ENCODE measurements around the gene RNF44.
A peak's percentile ranks its signal among the peaks of the same experiment; 100 is the strongest.

Gene RNF44

DNA sequence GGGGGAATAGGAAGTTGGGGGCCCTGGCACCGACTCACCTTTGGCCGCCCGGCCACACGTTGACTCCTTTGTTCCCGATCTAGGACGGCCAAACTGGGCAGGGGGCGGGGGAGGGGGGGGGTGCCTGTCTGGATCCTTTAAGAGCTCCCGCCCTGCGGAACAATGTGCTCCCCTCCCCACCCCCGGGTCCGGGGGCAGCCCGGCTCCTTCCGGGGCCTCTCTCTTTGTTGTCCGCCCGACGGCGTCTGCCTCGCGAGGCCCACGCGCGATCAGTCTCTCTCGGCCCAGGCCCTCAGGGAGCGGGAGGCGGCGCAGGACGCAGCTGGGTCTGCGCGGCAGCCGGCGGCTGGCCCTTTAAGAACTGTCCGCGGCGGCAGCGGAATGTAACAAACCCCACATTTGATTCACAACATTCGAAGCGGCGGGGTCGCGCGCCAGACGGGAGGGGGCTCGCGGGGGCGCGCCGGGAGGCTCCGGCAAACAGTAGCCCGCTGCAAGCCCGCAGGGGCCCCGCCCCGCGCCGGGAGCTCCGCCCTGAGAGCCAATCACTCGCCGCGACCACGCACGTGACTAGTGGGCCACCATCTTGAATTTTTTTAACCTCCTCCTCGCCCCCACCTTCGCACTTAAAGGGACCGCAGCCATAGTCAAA lies at the start of gene RNF44:
TSS of gene RNF44 (minus strand) at position 501 of the 652 bp plus-strand sequence. CDS start 4,930 bp downstream, outside the sequence.
- peak; percentile 53 for FAIRE-seq

DNA sequence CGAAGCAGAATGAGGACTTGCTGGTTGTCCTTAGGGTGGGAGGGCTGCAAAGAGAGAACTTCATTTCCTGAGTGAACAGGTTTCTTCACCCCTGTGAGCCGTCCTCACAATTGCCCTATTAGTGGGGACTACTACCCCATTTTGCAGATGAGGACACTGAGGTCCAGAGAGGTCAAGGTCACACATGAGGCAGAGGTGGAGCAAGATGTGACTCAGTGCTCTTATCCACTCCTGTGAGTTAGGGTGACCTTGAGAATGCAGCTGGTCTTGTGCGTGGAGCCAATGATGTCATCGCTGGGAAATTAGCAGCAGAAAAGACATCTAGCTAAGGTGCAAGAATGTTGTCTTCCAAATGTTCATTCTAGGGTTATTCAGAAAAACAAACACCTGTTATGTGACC lies 45.9 kb upstream of the RNF44 start:
- FAIRE-seq, result no peak

DNA sequence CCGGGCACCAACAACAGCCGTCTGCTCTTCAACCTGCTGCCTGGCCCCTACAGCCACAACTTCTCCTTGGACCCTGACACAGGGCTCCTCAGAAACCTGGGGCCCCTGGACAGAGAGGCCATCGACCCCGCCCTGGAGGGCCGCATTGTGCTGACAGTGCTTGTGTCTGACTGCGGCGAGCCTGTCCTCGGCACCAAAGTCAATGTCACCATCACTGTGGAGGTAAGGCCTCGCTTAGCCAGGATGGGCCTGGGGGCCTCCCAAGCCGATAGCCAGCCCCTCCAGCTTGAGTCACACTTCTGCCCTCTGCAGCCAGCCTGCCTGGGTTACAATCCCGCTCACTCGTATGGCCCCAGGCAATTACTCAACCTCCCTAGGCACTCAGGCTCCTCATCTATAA lies 44.2 kb upstream of the RNF44 start:
- no peak for FAIRE-seq

DNA sequence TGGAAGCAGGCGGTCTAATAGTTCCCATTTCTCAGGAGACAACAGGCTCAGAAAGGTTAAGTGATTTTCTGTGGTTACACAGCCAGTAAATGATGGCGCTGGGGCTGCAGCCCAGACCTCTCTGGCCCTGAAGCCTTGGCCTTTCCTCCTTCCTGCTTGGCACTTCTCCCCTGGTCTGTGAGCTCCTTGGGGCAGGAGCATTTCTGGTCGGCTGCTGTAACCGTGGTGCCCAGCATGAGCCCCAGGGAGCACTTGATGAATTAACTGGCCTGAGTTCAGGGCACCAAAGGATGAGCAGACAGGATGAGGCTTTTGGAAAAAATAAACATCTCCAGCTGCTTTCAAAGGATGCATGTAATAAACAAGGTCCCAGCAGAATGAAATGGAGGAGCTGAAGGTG lies 42.1 kb upstream of the RNF44 start:
- no peak for FAIRE-seq

DNA sequence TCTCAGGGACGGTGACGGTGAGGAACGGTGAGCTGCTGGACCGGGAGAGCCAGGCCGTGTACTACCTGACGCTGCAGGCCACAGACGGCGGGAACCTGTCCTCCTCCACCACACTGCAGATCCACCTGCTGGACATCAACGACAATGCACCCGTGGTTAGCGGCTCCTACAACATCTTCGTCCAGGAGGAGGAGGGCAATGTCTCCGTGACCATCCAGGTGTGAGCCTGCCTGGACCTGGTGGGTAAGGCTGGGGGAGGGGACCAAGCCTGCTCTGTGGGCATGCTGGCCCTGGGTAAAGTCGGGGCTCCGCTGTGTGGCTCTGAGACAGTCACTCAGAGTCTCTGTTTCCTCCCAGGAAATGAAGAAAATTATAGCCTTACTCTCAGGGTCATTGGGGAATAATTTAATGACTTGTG lies 41.2 kb upstream of the RNF44 start:
- peak; percentile 82 for FAIRE-seq

DNA sequence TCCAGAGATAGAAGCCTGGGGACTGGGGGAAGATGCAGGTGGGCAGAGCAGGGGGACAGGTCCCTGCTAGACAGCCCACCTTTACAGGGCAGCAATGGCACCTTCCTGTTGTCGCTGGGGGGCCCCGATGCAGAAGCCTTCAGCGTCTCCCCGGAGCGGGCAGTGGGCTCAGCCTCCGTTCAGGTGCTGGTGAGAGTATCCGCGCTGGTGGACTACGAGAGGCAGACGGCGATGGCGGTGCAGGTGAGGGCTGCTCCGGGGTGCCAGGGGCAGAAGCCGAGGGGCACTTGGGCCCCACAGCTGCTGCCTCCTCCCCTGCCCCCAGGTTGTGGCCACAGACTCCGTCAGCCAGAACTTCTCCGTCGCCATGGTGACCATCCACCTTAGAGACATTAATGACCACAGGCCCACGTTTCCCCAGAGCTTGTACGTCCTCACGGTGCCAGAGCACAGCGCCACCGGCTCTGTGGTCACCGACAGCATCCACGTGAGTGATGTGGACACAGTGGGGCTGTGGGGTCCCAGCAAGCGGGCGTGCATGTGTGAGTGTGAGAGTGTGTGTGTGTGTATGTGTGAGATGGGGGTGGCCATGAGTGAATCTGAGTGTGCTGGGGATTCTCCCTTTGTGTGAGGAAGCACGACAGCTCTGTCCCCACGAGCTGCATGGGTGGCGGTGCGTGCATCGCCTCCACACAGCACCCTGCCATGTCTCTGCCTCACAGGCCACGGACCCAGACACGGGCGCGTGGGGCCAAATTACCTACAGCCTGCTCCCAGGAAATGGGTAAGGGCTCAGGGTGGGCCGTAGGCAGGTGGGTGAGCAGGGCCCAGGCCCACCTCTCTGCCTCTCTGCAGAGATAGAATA lies 40.3 kb upstream of the RNF44 start:
- FAIRE-seq, result no peak

DNA sequence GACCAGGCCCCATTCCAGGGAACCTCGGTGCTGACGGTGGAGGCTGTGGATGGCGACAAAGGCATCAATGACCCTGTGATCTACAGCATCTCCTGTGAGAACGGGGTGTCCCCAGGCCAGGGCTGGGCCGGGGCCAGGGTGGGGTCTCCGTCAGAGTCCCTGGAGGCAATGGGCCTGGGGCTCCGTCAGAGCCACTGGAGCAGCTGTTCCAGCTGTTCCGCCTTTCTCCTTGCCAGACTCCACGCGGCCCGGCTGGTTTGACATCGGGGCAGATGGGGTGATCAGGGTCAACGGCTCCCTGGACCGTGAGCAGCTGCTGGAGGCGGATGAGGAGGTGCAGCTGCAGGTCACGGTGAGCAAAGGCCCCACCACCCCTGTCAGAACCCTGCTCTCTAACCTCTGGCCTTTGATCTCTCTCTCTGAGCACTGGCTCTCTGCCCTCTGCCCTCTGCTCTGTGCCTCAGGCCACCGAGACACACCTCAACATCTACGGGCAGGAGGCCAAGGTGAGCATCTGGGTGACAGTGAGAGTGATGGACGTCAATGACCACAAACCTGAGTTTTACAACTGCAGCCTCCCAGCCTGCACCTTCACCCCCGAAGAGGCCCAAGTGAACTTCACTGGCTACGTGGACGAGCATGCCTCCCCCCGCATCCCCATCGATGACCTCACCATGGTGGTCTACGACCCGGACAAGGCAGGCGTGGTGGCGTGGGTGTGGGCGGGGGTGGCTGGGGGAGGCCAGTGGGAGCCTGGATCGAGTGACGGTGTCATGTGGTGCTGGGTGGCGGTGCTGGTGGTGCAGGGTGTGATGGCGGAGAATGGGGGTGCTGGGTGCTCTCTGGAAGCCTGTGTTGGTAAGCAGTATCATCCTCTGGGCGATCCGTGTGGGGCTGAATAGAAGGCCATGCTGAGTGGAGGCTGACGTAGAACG lies 38.6 kb upstream of the RNF44 start:
- no peak for FAIRE-seq

DNA sequence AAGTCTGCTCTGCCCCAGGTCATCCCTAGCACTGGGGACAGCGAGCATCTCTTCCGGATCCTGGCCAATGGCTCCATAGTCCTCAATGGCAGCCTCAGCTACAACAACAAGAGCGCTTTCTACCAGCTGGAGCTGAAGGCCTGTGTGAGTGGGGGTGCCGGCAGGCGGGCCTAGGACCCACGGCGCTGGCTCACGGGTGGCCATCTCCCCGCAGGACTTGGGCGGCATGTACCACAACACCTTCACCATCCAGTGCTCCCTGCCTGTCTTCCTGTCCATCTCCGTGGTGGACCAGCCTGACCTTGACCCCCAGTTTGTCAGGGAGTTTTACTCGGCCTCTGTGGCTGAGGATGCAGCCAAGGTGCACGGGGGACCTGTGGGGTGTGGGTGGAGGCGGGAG lies 37.9 kb upstream of the RNF44 start:
- no peak for FAIRE-seq

DNA sequence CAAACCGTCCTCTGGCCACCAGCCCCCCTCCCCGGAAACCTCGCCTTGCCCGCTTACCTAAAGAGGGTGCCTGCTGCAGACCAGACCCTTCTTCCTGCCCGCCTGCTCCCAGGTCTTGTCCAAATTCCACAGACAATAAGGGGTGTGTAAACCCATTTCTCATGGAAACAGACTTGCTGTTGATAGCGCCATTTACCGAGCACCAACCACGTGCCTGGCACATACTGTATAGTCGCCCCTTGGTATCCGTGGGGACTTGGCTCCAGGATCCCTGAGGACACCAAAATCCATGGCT lies 37.0 kb upstream of the RNF44 start:
- FAIRE-seq, result no peak

DNA sequence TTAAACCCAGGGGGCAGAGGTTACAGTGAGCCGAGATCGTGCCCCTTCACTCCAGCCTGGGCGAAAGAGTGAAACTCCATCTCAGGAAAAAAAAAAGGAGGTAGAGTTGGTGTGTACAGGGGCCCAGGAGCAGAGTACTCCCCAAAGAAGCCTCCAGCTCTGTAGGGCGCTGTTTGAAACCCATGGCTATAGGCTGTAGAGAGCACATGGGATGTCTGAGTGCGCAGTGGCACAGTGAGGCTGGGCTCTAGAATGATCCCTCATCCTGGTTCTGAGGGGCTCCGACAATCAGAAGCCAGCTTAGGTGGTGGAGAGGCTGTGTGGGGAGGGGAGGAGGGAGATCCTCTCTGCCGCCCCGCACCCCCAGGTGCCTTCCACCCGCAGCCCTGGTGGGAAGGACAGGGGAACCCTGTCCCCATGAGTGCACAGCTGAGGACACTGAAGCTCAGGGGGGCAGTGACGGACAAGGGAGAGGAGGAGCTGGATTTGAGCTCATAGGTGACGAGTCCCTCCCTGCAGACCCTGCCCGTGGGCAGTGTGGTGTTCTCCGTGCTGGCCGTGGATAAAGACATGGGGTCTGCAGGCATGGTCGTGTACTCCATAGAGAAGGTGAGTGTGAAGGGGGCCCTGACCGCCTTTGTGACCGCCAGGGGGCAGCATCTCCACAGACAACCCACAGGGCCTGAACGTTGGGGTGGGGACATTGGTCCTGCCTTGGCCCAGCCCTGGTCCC lies 36.5 kb upstream of the RNF44 start:
- FAIRE-seq, result no peak

DNA sequence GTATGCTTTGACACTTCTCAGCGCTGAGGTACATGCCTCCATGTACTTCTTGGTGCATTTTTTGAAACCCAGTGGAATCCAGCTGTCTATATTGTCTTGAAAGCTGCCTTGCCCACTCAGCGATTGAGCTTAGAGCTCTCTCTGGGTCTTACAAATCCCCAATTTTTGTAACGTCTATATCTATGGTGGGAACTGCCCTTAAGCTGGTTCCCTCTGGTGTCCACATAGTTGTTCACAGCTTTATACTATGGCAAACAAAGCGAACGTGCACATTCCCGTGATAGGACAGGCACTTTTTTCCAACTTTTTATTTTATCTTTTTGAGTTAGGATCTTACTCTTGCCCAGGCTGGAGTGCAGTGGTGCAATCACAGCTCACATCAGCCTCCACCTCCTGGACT lies 32.8 kb upstream of the RNF44 start:
- no peak for FAIRE-seq

DNA sequence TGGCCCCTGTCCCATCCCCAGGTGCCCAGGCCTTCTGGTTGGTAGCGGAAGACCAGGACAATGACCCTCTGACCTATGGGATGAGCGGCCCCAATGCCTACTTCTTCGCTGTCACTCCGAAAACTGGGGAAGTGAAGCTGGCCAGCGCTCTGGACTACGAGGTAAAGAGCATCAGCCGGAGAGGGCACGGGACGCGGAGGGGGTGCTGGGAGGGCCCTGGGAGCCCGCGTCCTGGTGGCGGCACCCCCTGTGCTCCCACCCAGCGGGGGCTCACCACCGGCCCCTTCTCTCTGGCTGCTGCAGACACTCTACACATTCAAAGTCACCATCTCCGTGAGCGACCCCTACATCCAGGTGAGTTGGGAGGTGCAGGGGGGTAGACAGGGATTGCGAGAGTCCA lies 31.5 kb upstream of the RNF44 start:
- no peak for FAIRE-seq

DNA sequence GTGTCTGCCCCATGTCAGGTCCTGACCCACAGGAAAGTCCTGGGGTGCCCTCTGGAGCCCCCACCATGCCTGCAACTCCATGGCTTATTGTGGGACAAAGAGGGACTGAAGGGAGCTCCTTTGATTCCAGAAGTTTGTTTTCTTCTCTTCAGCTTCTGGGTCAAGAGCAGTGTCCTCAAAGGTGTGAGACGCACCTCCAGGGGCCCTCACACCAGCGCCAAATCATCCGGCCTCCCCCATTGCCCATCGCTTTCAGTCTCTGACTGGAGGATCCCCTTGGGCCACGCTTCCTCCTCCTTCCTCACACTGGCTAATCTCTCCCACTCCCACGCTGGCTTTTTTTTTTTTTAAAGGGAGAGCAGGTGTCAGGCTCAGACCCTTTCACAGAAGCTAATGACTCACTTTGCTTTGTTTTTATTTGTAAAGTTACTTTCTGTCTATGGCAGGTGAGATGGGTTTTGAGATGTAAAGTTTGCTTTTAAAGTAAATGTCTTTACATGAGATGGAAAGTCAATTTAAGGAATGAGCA lies 28.6 kb upstream of the RNF44 start:
- FAIRE-seq, result no peak

DNA sequence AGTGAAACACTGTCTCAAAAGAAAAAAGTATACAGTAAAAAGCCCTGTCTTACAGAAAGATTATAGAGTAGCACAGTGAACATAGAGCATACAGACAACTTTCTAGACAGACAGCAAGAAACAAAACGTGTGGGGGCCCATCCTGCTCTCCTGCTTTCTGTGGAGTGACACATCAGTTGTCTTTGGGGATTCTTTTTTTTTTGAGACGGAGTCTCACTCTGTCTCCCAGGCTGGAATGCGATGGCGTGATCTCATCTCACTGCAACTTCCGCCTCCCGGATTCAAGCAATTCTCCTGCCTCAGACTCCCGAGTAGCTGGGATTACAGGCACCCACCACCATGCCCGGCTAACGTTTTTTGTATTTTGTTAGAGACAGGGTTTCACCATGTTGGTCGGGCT lies 26.8 kb upstream of the RNF44 start:
- no peak for FAIRE-seq

DNA sequence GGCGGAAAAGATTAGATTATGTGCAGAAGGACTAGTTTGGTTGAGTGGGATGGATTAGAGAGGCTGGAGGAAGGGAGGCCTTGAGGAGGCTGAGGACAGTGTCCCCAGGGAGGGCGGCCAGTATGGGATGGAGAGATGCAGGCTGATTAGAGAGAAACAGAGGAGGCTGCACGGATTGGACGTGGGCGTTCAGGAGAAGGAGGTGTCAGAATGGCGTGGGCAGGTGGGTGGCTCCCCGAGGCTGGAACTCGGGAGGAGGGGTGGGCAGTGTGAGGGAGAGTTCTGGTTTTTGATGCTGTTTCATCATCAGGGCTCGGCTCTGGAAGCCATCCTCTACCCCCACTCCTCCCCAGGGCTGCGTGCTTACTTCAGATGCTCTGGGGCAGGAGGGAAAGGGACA lies 25.0 kb upstream of the RNF44 start:
- no peak for FAIRE-seq

DNA sequence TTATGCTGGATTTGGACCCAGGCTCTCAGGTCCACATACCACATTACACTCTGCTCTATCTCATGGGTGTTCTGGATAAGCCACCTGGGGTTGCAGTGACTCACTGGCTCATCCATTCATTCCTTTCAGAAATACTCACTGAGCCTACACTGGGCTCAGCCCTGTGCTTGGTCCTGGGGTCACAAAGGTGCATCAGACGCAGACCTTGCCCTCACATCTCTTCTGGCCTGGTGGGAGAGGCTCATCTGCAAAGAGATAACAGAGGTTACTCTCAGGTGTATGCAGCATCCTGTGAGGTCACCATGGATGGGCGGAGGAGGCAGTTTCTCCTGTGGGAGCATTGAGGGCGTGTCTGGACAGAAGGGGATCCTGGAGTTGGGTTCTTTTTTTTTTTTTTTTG lies 24.1 kb upstream of the RNF44 start:
- FAIRE-seq, result no peak

DNA sequence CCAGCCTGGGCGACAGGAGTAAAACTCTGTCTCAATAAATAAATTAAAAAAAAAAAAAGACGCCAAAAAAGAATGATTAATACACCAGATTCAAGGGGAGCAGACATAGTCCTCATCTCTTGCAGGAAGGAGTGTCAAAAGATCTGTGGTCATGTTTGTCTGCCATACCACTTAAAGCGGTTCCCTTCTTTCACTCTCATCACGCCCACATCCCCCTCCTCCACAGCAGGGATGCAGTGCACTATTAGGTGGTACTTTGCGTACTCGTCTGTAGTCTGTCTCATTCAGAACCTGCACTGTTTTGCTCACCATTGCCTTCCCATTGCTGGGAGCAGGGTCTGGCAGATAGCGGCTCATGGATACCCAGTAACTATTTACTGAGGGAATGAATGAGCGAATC lies 23.2 kb upstream of the RNF44 start:
- FAIRE-seq, result no peak

DNA sequence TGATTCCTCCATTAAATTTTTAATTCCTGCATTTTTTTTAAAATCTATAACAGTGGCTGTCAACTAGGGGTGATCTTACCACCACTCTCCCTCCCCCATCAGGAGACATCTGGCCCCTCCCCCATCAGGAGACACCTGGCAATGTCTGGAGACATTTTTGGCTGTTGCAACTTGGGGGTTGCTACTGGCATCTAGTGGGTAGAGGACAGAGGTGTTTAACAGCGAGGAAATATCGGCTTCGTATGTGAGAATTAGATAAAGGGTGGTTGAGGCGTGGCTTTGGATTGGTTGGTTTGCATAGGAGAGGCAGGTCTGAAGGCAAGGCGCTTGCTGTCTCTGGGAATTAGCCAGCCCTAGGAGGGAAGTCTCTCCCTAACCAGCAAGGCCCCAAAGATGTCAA lies 22.5 kb upstream of the RNF44 start:
- FAIRE-seq, result no peak

DNA sequence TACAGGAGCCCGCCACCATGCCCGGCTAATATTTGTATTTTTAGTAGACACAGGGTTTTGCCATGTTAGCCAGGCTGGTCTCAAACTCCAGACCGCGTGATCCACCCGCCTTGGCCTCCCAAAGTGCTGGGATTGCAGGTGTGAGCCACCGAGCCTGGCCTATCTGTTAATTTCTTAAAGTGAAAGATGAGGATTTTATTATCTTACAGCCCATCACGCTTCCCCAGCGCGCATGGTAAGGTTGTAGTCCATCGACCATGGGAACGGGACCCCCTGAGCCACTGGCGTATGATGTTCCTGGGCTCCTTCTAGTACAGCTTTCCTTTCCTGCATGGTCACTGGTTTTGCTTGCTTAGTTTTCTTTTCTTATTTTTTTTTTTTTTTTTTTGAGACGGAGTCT lies 20.6 kb upstream of the RNF44 start:
- no peak for FAIRE-seq

DNA sequence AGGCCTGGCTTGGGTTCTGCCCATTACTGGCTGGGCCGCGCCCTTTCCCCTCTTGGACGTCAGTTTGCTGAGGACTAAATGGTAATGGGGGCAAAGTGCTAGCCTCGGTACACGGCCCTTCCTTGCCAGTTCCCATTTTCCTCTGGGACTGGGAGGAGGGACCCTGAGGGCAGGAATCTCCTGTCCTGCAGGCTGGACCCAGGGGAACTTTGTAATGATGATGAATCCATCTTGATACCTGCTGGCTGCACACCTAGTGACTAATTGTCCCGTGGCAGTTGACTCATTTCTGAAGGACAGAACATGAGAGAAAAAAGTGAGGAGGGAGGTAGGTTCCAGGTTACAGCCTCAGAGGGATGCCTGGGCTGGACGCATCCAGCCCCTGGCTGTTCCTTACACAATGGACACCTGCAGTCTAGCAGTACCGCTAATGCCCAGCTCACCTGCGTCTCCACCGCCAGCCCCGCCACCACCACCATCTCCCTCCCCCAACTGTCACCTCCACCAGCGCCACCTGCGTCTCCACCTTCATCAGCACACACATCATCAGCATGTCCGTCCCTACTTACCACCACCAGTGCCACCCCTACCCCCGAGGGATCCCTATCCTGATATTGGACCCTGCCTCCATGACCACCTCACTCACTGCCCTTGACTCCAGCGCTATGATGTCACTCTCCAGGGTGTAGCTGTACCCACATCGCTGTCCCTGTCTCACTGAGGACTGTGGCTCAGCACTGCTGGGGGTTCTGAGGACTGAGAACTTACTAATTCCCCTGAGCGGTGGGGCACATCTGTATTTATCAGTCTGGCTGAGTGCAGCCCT lies 16.3 kb upstream of the RNF44 start:
- FAIRE-seq, result no peak

DNA sequence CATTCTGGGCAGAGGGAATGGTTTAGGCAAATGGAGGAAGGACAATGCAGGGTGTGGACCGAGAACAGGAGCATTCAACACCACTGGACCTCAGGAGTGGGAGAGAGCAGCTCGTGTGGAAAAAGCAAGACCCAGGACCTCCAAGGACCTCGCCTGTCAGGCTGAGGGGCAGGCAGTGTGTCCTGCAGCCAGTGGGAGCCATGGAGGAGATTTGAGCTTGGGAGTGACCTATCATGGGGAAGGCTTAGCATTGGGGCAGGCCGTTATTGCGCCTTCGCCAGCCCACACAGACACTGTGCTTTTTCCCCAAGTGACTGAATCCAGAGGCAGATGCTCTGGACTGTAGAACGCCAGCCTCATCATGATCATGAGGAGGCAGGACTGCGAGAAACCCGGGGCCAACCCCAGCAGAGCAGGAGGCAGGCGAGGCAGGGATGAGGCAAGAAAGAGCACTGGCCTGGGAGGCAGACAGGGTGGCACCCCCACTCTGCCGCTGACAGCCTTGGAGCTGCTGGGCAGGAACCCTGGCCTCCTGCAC lies 15.2 kb upstream of the RNF44 start:
- no peak for FAIRE-seq

Data from G401.6 (cell line).